GM12873 (cell line): ENCODE data around the gene ST14.

Experiments
- TF ChIP-seq, protein P1 (sequence below): IDR thresholded peaks from 2 replicates; pipeline ENCODE4 v1.5.1; 2012; ENCODE audit warnings: low read depth, mild to moderate bottlenecking, moderate library complexity, low read length, control low read depth; ENCODE audit not compliant: insufficient read depth; ENCODE audit errors: missing control alignments

The ST14 gene

GRCh38 chr11:130217133-130218031, 57.8 kb downstream of the ST14 start:
- TF ChIP-seq, protein P1, sequence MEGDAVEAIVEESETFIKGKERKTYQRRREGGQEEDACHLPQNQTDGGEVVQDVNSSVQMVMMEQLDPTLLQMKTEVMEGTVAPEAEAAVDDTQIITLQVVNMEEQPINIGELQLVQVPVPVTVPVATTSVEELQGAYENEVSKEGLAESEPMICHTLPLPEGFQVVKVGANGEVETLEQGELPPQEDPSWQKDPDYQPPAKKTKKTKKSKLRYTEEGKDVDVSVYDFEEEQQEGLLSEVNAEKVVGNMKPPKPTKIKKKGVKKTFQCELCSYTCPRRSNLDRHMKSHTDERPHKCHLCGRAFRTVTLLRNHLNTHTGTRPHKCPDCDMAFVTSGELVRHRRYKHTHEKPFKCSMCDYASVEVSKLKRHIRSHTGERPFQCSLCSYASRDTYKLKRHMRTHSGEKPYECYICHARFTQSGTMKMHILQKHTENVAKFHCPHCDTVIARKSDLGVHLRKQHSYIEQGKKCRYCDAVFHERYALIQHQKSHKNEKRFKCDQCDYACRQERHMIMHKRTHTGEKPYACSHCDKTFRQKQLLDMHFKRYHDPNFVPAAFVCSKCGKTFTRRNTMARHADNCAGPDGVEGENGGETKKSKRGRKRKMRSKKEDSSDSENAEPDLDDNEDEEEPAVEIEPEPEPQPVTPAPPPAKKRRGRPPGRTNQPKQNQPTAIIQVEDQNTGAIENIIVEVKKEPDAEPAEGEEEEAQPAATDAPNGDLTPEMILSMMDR, result no peak

DNA sequence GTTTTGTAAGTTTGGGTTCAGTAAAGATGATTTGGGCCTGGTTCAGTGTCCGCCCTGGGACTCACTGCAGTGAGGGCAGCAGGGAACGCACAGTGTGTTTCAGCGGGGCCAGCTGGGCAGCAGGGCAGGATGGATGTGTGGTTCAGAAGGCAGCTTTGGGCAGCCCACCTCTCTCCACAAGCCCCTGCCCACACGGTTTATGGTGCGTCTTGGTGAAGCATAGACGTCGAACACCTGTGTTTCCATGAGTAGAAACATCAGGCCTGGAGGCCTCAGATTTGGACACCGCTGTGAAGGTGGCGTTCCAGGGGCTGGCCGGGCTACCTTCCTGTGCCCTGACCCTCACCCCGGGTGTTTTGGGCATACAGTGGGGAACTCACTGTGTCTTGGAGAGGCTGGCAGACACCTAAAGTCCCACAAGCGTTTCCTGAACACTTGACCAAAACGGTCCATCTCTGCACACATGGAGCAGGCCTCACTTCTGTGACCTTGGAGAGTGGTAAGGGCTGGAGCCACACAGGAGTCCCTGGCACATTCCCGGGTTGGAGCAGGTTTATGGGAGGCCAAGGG, 59.0 kb downstream of the ST14 start:
- TF ChIP-seq, protein P1, result no peak

- TF ChIP-seq, protein P1, result no peak
Observed at GRCh38 chr11:130219148-130219547, 59.6 kb downstream of the ST14 start.

GRCh38 chr11:130220311-130221035, 60.9 kb downstream of the ST14 start:
- TF ChIP-seq, protein P1, result no peak

- TF ChIP-seq, protein P1, result no peak
Observed at GRCh38 chr11:130223291-130223971, 63.8 kb downstream of the ST14 start.

DNA sequence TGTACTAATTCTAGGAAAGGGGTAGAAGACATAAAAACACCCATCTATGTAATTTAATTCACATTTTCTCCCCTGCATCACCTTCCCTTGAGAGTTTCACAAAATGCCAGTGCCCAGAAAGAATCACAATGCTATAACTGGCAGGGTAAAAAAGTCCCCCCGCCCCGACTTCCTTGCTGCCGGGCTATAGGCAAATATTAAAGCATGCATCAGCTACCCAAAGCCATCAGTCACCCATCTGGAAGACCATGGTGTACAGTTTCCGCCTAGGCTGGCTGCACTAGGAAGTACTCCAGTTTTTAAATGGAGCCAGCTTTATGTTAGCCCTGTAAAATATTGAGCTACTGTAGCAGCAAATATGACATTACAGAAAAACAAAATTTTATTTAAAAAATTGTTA, 67.8 kb downstream of the ST14 start:
- TF ChIP-seq, protein P1, result no peak
